ENCODE data around the gene GGNBP2.

DNA sequence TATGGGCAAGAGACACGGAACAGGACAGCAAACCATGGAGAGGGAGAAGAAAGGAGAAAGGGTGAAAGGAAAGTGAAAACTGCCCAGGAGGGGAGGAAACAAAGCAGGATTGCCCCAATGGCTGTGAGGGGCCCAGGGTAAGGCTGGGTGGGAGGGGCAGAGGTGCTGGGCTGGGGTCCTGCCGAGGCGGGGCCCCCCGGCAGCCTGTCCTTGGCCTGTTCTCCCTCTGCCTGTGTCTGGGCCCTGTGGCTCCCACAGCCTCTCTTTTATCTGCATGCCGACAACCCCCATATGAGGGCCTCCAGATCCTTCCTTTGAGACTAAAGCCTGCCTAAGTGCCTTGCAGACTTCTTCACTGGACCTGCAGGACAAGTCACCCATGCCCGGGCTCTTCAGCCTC is 42.8 kb upstream of the GGNBP2 start:
- TF ChIP-seq EZH2phosphoT487 (IDR thresholded peaks at IDR 0.05; ENCODE audit: insufficient read depth, low read depth) (no peak), EZH2 (IDR thresholded peaks at IDR 0.05; ENCODE audit: insufficient read depth, poor library complexity, severe bottlenecking) (no peak)
